NCI-H2196 treated with DMSO at 0.1 percent for 48 hours (cell line): Measurements from ENCODE around the gene CACNA1D.

Source experiments
- DNase-seq: peaks from one replicate; lab custom pipeline; 2025; ENCODE audit not compliant: unreplicated experiment; lab: John Stamatoyannopoulos, UW

The CACNA1D gene

GRCh38 chr3:53775018-53775417, 280.6 kb downstream of the CACNA1D start:
- no peak for DNase-seq

- DNase-seq: no peak
Observed at GRCh38 chr3:53775834-53776251, 281.4 kb downstream of the CACNA1D start.

- no peak for DNase-seq
Observed at GRCh38 chr3:53776494-53777101, 282.2 kb downstream of the CACNA1D start.

- DNase-seq: no peak
Observed at GRCh38 chr3:53777468-53777867, 283.1 kb downstream of the CACNA1D start.

- no peak for DNase-seq
Observed at GRCh38 chr3:53778153-53778552, 283.7 kb downstream of the CACNA1D start.

GRCh38 chr3:53780171-53780570, 285.8 kb downstream of the CACNA1D start:
- DNase-seq: no peak

- DNase-seq: no peak
Observed at GRCh38 chr3:53780806-53781205, 286.4 kb downstream of the CACNA1D start.

GRCh38 chr3:53787016-53787415, 292.6 kb downstream of the CACNA1D start:
- DNase-seq: no peak

- no peak for DNase-seq
Observed at GRCh38 chr3:53788038-53788437, 293.6 kb downstream of the CACNA1D start.

- no peak for DNase-seq
Observed at GRCh38 chr3:53789459-53789858, 295.0 kb downstream of the CACNA1D start.

GRCh38 chr3:53790470-53790869, 296.1 kb downstream of the CACNA1D start:
- no peak for DNase-seq

GRCh38 chr3:53791317-53791716, 296.9 kb downstream of the CACNA1D start:
- DNase-seq: no peak

- no peak for DNase-seq
Observed at GRCh38 chr3:53792866-53793265, 298.5 kb downstream of the CACNA1D start.

- DNase-seq: no peak
Observed at GRCh38 chr3:53794597-53794996, 300.2 kb downstream of the CACNA1D start.

GRCh38 chr3:53795176-53795575, 300.8 kb downstream of the CACNA1D start:
- no peak for DNase-seq

GRCh38 chr3:53795789-53796560, 301.6 kb downstream of the CACNA1D start:
- DNase-seq: no peak

GRCh38 chr3:53798144-53798543, 303.7 kb downstream of the CACNA1D start:
- no peak for DNase-seq

- no peak for DNase-seq
Observed at GRCh38 chr3:53799338-53799865, 305.0 kb downstream of the CACNA1D start.

GRCh38 chr3:53800041-53800906, 305.9 kb downstream of the CACNA1D start:
- no peak for DNase-seq

- DNase-seq: no peak
Observed at GRCh38 chr3:53801319-53801718, 306.9 kb downstream of the CACNA1D start.

- DNase-seq: no peak
Observed at GRCh38 chr3:53802256-53802880, 308.0 kb downstream of the CACNA1D start.
